Tibial nerve (tissue), 3 donors: ENCODE measurements around the gene PMPCA.

ENCODE experiments used
- POLR2A ChIP-seq, 2 donors: fragments of 450-650 bp; IDR thresholded peaks; one replicate each; pipeline ENCODE4 v1.6.1; 2017; ENCODE audit warnings: antibody characterized with exemption in 2 of 2, mild to moderate bottlenecking in 2 of 2, moderate library complexity in 2 of 2
- TF ChIP-seq, protein P1 (sequence below), 5 experiments: fragments of 200-600 bp in 3 of 5; fragments of 450-650 bp in 2 of 5; sonication (generic) in 3 of 5; IDR thresholded peaks; one replicate each; pipeline ENCODE4 v1.5.1; 2016 to 2019; ENCODE audit warnings: antibody characterized with exemption in 5 of 5, mild to moderate bottlenecking in 3 of 5, moderate library complexity in 2 of 5

DNA sequence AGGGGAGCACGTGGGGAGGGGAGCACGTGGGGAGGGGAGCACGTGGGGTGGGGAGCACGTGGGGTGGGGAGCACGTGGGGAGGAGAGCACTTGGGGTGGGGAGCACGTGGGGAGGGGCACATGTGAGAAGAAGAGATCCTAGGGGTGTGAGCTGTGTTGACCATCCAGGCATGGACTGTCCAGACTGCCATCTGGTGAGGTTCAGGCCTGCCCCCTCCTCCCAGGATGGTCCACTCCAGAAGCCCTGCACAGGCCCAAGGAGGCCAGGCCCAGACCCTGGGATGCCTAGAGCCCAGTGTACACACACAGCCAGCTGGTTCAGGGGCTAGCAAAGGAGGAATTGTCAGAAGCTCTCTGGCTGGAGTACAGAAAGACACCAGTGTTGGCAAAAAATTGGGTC lies 12.8 kb upstream of the PMPCA start:
- TF ChIP-seq, protein P1, sequence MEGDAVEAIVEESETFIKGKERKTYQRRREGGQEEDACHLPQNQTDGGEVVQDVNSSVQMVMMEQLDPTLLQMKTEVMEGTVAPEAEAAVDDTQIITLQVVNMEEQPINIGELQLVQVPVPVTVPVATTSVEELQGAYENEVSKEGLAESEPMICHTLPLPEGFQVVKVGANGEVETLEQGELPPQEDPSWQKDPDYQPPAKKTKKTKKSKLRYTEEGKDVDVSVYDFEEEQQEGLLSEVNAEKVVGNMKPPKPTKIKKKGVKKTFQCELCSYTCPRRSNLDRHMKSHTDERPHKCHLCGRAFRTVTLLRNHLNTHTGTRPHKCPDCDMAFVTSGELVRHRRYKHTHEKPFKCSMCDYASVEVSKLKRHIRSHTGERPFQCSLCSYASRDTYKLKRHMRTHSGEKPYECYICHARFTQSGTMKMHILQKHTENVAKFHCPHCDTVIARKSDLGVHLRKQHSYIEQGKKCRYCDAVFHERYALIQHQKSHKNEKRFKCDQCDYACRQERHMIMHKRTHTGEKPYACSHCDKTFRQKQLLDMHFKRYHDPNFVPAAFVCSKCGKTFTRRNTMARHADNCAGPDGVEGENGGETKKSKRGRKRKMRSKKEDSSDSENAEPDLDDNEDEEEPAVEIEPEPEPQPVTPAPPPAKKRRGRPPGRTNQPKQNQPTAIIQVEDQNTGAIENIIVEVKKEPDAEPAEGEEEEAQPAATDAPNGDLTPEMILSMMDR (IDR thresholded peaks at IDR 0.05): no peak
- no peak for TF ChIP-seq POLR2A (IDR thresholded peaks at IDR 0.05)
